ENCODE measurements around the gene CST11.
"Not testable (repeated sequence)": the region's sequence is repeated elsewhere in the genome, so short reads cannot be mapped to it uniquely, and the experiment has no call there.

CST11 gene, protein sequence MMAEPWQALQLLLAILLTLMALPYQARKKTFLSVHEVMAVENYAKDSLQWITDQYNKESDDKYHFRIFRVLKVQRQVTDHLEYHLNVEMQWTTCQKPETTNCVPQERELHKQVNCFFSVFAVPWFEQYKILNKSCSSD

DNA sequence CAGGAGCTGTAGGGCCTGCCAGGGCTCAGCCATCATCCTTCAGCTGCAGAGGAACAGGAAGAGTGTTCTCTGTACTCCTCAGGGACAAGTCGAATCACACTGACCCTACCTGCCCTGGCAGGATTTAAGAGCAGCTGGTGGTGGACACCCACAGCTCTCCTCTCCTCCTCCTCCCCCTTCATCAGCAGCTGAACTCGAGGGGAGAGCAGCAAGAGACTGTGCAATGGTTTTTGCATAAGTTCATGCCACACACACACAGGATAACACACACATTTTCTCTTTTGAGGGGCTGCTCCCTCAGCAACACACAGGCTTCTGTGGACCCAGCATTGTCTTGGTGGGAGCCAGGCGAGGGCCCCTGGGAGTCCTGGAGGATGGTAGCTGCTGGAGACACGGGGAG is at the start of gene CST11:
TSS of gene CST11 (minus strand) at position 101 of the 400 bp plus-strand sequence. CDS start at position 36, 65 bp downstream.
- no peak for DNase-seq

DNA sequence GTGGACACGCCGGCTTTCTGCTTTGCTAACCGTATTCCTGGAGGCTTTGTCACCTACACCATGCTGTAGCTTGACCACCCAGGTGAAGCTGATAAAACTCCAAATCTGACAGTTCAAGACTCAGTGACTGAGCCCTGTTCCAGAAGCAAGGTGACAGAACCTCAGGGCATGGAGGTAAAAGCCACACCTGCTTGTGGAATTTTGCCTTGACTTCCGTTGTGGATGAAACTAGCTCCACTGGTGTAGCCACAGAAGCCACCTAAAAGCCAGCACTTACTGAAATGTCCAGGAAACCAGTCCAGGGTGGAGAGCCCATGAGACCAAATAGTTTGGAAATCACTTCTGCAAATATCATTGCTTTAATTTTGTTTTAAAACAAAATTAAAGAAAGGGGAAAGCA is 49.2 kb upstream of the CST11 start:
- DNase-seq, result no peak

DNA sequence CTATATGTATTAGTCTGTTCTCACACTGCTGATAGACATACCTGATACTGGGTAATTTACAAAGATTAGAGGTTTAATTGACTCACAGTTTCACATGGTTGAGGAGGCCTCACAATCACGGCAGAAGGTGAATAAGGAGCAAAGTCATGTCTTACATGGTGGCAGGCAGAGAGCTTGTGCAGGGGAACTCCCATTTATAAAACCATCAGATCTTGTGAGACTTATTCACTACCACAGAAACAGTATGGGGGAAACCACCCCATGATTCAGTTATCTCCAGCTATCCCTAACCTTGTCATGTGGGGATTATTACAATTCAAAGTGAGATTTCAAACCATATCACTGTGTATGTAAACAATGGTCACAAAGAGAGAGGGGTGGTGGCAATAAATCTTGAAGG is 44.9 kb upstream of the CST11 start:
- no peak for DNase-seq

DNA sequence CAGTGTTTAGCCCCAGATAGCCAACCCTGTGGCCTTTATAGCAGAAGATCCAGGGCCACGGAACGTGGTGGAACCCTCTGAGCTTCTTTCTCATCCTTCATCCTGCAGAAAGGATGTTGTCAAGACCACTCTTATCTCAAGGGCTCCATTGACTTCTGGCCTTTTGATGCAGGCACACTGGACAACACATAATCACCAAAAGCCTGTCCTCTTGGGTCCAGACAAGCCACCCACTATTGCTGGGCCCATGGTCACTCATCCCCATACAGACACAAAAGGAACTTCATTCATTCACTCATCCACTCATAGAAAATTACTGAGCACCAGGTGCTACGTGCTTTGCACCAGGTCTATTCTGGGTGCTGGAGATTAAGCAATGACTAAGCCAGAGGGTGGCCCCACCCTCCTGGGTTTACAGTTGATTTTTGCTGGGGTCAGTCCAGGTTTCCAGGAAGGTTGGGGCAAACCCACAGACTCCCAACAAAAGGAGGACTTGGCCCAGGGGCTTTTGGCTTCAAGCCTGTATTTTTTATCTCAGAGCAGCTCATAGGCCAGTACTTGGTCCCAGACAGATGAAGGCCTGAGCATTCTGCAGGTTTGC is 40.6 kb upstream of the CST11 start:
- no peak for DNase-seq

DNA sequence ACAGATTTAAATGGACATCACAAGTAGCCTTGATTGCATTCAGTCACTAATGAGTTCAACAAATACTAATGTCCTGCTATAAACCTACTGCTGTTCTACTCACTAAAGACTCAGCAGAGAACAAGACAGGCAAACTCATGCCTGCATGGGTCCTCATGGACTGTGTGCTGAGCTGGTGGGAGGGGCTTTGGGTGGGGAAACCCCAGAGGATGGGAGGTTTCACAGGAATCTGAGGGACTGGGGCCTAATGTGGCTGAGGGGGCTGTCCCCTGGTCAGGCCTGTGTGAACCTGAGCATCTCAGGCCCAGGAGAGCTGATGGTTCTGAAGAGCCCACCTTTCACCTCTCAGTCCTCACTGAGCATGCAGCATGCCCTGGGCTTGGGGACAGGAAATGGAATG is 39.6 kb upstream of the CST11 start:
- DNase-seq, result no peak

DNA sequence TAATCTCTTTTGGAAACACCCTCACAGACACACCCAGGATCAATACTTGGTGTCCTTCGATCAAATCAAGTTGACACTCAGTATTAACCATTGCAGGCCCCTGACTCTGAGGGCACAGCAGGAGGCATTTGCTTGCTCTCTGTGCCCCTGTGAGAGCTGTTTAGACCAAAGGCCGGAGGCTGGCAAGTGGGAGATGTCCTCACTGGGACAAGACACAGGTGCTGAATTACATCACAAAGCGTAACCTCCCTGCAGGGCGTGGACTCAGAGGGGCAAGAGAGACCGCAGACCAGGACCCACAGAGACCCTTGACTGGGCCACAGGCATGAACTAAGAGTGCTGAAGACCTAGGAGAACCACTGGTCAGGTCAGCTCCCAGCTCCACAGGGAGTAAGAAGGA is 38.1 kb upstream of the CST11 start, which contains the start of gene CST8:
TSS of gene CST8 (plus strand) at position 301 of the 400 bp plus-strand sequence. CDS start 551 bp downstream, outside the sequence.
- DNase-seq, result no peak

DNA sequence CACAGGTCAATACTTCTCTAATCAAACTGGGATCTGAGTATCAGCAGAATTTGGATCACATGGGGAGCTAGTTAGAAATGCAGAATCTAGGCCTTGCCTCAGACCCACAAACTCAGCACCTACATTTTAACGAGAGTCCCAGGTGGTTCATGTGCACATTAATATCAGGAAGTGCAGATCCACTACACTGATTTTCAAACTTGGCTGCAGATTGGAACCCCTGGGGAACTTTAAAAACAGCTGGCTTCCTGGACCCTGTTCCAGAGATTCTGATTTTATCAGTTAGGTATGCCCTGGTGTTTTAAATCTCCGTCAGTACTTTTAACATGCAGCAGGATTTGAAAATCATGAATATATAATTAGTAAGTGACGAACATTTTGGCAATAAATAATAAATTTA is 36.3 kb upstream of the CST11 start:
- DNase-seq, result no peak

DNA sequence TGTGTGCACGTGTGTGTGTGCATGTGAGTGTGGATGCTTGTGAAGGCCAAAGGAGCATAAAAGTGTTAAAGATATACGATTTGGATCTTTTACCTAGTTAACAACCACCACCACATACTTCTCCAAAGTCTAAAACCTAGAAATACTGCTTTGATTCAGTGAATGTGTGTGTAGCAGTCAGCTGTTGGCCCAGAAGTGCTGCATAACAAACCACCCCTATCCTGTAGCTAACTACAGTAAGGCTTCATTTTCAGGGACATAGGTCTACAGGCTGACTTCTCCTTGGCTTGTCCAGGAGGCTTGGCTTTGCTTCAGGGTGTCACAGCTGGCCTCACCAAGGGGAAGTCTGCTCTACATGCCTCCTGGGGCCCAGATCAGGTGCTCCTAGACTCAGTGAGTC is 35.8 kb upstream of the CST11 start:
- no peak for DNase-seq

DNA sequence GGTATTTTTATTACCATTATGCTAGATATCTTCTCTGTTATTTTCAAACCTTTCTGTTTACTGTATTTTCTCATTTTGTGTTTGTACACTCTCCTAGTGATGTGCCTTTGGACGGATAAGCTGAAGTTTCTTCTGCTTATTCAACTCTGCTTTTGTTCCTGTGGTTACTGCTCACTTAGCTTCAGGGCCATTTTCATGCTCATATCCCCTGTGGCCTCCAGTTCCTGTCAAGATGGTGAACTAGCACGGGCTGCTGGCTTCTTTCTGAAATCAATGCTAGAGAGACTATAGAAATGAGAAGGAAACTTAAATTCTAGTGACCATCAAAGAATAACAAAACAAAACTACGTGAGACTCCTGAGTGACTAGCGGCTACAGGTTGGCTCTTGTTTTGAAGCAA is 31.4 kb upstream of the CST11 start:
- DNase-seq, result no peak

DNA sequence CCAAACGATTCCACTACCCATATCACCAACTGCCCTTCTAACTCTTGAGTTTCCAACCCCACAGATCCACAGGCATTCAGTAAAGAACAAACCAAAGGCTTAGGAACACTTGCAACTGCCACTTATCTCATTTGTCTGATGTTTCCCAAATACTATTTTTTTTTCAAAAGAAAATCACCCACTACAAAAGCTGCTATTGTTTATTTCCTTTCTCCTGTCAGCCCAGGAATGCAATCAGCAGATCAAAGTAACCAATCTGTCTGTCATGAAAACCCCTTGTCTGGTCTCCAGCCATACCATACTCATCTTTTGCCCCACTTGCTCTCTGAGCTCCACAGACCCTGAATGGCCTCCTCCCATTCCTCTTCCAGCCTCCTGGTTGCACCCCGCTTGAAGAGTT is 29.5 kb upstream of the CST11 start:
- no peak for DNase-seq

DNA sequence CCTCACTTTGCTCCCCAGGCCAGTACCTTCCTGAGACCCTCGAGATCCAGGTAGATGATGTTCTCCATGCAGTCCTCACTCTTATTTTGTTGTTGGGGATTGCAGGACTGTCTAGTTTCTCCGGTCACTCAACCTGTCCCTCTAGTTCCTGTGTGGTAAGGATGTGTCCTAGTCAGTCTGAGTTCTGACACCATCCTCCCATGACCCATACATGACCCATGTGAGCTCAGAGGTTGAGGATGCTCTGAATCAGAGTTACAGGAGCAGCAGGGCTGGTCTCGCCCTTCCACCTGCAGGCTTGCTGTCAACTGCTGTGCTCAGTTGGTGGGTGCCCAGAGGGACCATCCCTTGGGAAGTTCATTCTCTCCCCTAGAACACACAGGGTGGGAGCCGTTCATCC is 26.4 kb upstream of the CST11 start:
- no peak for DNase-seq

DNA sequence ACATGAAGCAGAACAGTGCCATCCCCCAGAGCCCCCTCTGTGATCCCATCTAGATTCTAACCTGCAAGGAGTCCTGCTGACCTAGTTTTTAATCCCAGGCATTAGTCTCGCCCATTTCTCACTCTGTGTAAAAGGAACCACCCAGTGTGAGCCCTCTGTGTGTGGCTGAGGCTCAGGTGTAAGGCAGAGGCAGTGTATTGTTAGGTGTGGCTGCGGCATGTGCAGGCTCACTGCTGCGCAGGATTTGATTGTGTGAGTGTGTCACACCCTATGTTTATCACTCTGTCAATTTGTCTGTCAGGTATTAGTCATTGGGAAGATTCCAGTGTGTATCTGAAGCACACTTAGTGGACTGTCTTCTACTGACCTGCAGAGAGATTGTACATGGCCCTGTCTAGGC is 24.5 kb upstream of the CST11 start:
- no peak for DNase-seq

DNA sequence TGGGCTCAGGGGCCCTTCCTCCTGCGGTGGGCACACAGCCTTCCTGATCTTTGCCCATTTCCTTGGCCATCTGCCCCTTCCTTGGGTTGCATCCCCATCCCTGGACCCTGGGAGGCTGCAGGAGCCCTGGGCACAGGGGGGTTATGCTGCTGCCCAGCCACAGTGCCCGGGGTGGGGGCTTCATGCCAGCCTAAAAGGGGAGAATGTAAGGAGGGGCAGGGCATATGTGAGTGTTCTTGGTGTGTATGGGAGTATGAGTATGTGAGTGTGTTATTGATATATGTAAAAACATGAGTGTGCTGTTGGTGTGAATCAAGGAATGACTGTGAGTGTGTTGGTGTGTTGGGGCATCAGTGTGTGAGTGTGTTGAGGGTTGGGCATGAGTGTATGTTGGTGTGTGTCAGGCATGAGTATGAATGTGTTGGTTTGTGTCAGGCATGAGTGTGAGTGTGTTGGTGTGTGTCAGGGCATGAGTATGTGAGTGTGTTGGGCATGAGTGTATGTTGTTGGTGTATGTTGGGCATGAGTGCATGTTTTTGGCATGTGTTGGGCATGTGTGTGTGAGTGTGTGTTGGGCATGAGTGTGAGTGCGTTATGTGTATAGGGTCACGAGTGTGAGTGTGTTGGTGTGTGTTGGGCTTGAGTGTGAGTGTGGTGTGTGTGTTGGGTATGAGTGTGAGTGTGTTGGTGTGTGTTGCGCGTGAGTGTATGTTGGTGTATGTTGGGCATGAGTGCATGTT is 23.5 kb upstream of the CST11 start:
- DNase-seq, result no peak

DNA sequence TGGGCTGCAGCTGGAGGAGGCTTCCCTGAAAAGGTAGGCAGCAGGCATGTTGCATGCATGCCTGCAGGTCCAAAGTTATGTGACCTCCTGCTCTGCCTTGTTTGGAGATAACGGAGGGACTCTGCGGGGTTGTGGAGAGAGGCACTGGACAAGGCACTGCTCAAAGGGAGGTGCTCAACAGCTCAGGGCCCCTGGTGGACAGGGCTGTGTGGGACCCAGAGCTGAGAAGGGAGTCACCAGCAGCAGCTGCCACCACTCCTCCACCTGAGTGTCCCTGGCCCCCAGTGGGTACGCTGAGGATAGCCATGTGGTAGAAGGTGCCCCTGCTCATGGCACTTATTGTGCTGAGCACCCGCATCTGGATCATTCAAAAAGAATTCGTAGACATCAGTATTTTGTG is 22.7 kb upstream of the CST11 start:
- no peak for DNase-seq

DNA sequence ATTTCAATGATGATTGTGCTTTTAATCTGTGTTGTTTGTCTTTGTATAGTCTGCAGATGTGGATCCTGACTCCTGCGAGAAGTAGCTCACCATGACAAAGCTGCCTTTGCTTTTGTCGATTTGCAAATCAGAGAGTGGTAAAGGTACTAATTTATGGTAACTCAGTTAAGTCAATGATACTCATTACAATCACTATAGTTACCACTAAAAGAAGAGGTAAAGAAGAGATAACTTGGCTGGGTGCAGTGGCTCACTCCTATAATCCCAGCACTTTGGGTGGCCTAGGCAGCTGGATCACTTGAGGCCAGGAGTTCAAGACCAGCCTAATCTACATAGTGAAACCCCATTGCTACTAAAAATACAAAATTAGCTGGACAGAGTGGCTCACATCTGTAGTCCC is 20.6 kb upstream of the CST11 start:
- not testable (repeated sequence) for DNase-seq

DNA sequence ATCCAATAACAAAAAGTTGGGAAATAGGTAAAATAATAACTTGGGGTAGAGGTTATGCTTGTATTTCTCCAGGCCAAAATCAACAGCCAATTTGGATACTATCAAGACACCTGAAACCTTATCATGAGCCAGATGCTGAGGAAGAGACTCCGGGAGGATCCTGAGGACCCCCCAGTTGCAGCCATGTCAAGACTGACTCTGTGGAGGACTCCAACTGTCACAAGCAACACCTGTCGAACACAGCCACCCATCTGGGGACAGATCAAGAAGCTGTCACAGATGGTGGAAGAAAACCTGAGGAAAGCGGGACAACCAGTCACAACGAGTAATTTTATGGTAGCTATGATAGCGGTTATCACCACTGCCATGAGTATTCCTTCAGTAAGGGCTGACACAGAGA is 19.6 kb upstream of the CST11 start:
- DNase-seq, result not testable (repeated sequence)

DNA sequence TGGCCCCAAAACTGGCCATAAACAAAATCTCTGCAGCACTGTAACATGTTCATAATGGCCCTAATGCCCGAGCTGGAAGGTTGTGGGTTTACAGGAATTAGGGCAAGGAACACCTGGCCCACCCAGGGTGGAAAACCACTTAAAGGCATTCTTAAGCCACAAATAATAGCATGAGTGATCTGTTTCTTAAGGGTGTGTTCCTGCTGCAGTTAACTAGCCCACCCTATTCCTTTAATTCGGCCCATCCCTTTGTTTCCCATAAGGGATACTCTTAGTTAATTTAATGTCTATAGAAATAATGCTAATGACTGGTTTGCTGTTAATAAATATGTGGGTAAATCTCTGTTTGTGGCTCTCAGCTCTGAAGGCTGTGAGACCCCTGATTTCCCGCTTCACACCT is 14.3 kb upstream of the CST11 start:
- not testable (repeated sequence) for DNase-seq

DNA sequence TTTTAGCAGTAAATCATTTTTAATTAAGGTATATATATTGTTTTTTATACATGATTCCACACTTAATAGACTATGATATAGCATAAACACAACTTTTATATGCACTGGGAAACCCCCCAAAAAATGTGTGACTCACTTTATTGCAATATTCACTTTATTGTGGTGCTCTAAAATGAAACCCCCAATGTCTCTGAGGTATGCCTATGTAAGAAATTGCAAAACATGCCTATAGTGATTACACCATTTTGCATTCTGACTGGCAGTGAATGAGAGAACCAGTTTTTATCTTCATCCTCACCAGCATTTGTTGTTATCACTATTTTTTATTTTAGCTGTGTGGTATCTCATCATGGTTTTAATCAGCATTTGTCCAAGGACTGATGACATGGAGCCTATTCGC is 8.5 kb upstream of the CST11 start:
- no peak for DNase-seq

DNA sequence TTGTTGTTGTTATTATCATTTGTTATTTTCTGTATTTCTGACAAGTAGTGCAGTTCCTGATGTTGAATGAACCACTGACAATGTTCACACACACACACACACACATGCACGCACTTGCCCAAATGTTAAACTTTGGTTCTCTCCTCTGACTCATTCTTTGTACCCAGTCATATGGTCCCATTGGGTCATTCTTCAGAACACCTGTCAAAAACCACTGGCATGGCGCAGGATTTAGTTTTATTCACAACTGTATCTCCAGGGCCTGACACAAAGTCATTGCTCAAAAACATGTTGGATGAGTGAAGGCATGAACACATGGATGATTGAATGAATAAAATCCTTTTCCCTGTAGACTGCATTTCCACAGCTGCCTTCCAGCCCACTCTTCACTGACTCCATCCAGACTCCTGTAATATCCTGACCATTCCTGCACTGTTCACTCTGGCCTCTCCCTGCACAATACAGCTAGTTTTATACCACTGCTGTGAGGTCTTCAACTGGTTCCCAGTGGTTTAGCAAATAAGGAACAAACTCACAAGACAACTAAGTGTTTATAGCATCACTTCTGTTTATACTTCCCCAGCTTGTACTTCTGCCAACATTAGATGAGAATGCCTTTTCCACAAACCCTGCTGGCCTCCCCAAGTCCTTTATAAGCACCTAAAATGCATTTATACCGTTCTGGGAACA is 6.9 kb upstream of the CST11 start:
- DNase-seq, result no peak

DNA sequence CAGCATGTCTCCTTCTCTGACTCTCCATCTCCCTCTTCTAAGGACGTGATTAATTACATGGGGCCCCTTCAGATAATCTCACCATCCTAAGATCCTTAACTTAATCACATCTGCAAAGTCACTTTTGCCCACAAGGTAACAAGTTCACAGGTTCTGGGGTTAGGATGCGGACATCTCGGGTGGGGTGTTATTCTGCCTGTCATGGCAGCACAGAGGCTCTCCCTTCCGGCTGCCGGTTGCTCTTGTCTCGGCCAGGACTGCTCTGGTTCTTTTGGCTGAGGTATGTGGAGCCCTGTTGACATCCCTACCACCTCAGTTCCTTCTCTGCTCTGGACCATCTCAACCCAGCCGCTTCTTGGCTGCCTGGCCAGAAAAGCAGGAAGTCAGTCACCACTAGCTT is 4.2 kb upstream of the CST11 start:
- no peak for DNase-seq

DNA sequence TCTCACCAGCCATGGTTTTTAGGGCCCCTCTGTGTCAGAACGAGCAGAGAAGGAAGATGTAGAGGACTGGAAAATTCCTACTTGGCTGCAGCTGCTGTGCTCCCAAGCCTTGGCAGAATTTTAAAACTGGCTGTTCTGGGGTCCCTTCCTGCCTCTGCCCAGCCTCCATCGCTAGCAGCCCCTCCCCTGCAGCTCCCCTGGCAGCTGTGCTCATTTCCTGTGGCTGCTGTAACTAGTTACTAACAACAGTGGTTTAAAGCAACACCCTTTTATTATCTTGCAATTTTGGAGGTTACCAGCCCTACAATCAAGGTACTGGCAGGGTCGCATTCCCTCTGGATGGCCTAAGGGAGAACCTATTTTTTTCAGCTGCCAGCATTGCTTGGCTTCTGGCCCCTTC is 3.7 kb upstream of the CST11 start:
- DNase-seq, result no peak

DNA sequence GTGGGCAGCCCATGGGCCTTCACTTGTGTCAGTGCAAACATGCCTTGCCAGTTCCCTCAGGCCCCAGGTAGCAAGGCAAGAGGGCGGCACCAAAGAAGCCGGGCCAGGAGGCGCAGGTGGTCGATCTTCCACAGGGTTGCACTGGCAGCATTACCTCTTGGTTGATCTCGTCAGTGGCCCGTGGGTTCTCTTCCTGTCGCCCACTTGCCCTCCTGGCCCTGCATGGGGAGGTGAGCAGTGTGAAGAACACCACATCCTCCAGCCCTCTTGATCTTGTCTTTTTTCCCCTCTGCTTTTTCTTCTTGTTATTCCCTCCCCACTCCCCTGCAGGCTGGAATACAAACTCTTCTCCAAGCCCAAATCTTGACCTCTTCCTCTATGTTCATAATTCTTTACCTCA is 3.0 kb upstream of the CST11 start:
- DNase-seq, result no peak

DNA sequence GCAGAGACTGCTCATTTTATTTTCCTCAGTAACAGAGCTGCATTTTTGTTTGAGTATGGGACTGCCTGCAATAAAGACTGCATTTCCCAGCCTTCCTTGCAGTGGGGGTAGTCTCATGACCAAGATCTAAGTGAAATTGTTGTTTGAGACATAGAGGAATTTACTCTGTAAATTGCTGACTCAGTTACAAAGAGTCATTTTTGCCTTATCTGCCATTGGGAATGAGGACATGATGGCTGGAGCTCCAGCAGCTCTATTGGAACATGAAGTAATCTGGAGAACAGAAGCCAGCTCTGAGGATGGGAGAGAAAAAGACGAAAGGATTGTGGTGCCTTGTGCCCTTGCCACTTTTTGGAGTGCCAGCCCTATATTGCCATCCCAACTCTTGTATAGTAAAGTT is 2.1 kb upstream of the CST11 start:
- DNase-seq, result no peak

All from activated CD8-positive, alpha-beta memory T cell treated with anti-CD3 and anti-CD28 coated beads, Interleukin-2, amount 50 U/mL, for 4 hours (primary cell).